HepG2 (cell line): ENCODE measurements around the gene PAN2. TPM values are rescaled to one million over a fixed set of nuclear protein-coding genes. Genes with fewer than 3 reads are reported as not detected.
A peak's percentile ranks its signal among the peaks of the same experiment; 100 is the strongest.

ENCODE experiments used
- ATAC-seq: fragments of 200-7000 bp; cut with Tn5 transposase; 3 replicates; pipeline ENCODE4 v1.9.1; 2020; ENCODE audit warnings: mild to moderate bottlenecking, moderate library complexity
- BruUV-seq: library from RNA; stranded (reverse); fragments of 400-500 nt; replicated peaks from 2 replicates; lab custom pipeline; 2021; lab: Mats Ljungman, UMichigan
- CTCF ChIA-PET: fragments of 300-600 bp; formaldehyde crosslinking; extraction: SDS; loops from one replicate; lab custom pipeline; 2021; ENCODE audit warnings: low total read pairs, inconsistent platforms, low intra/inter-chr PET ratio; lab: Yijun Ruan, JAX
- POLR2A ChIA-PET: fragments of 350-600 bp; sonication (Branson Sonifier 250); formaldehyde crosslinking; loops from one replicate; lab custom pipeline; 2020; ENCODE audit warnings: antibody characterized with exemption, inconsistent platforms; lab: Yijun Ruan, JAX
- DNase-seq: peaks from one replicate; pipeline ENCODE4 v3.0.0-alpha.2; 2015; ENCODE audit warnings: low spot score
- FAIRE-seq: peaks from 3 replicates; lab custom pipeline; 2011; peaks lifted over from hg19 to GRCh38; lab: Jason Lieb, UNC
- H2AFZ ChIP-seq: one replicate; pipeline ENCODE4 v1.6.1; 2011; ENCODE audit warnings: low read length, inconsistent platforms
- H3K27ac ChIP-seq: fragments of 300-600 bp; 3 replicates; pipeline ENCODE4 v1.8.0; 2011; ENCODE audit warnings: mixed run types, mild to moderate bottlenecking, mixed read lengths, low read length, inconsistent platforms; ENCODE audit not compliant: insufficient read depth; ENCODE audit errors: extremely low read length
- H3K27me3 ChIP-seq, 2 experiments: fragments of 200-600 bp in 1 of 2; 2 replicates in 1 of 2; 3 replicates in 1 of 2; pipeline versions ENCODE4 v1.6.0 to v1.8.0; 2011; ENCODE audit warnings: low read length in 2 of 2, mild to moderate bottlenecking in 2 of 2, moderate library complexity in 2 of 2, inconsistent platforms in 1 of 2; ENCODE audit not compliant: insufficient read depth in 2 of 2, control insufficient read depth in 1 of 2
- H3K36me3 ChIP-seq, 2 experiments: fragments of 200-600 bp in 1 of 2; replicated peaks in 1 of 2; 2 replicates in 1 of 2; 3 replicates in 1 of 2; pipeline versions ENCODE4 v1.5.1 to v1.8.0; 2011; ENCODE audit warnings: low read length in 2 of 2, inconsistent platforms in 1 of 2; ENCODE audit not compliant: insufficient read depth in 2 of 2, control insufficient read depth in 1 of 2
- H3K4me1 ChIP-seq: 2 replicates; pipeline ENCODE4 v1.5.1; 2012; ENCODE audit warnings: low read length, inconsistent platforms; ENCODE audit not compliant: insufficient read depth
- H3K4me2 ChIP-seq: 2 replicates; pipeline ENCODE4 v1.6.0; 2011; ENCODE audit warnings: low read depth, low read length, inconsistent platforms
- H3K4me3 ChIP-seq, 3 experiments: fragments of 200-600 bp in 1 of 3; sonication (generic), shearing (Covaris generic) in 1 of 3; replicated peaks in 1 of 3; 2 replicates each; pipeline ENCODE4 v1.5.1; 2011 to 2016; ENCODE audit warnings: low read length in 3 of 3, inconsistent platforms in 2 of 3, low read depth in 2 of 3, mild to moderate bottlenecking in 2 of 3, control low read depth in 1 of 3, mixed read lengths in 1 of 3; ENCODE audit not compliant: insufficient read depth in 1 of 3
- H3K79me2 ChIP-seq: one replicate; pipeline ENCODE4 v1.6.1; 2011; ENCODE audit warnings: low read length, inconsistent platforms; ENCODE audit not compliant: insufficient read depth
- H3K9ac ChIP-seq: 2 replicates; pipeline ENCODE4 v1.6.0; 2011; ENCODE audit warnings: mild to moderate bottlenecking, low read depth, low read length, inconsistent platforms; ENCODE audit not compliant: insufficient read depth
- H3K9me3 ChIP-seq: 2 replicates; pipeline ENCODE4 v1.5.1; 2012; ENCODE audit warnings: mild to moderate bottlenecking, low read length
- H4K20me1 ChIP-seq: 2 replicates; pipeline ENCODE4 v1.6.0; 2011; ENCODE audit warnings: inconsistent platforms, mild to moderate bottlenecking, low read length, moderate library complexity; ENCODE audit not compliant: insufficient read depth
- ARID2 ChIP-seq: sonication (generic); formaldehyde crosslinking; IDR thresholded peaks from 2 replicates; pipeline ENCODE4 v1.8.1; 2022; ENCODE audit warnings: mild to moderate bottlenecking, missing genetic modification reagents, borderline replicate concordance
- CBX1 ChIP-seq: IDR thresholded peaks from one replicate; pipeline ENCODE4 v1.6.1; 2016; ENCODE audit warnings: antibody characterized with exemption, low read depth
- CEBPB ChIP-seq: IDR thresholded peaks from 2 replicates; pipeline ENCODE4 v1.6.1; 2011; ENCODE audit warnings: low read depth, low read length, improper control_type of control experiment, borderline replicate concordance
- HOXD1 ChIP-seq: sonication (generic); formaldehyde crosslinking; IDR thresholded peaks from 2 replicates; pipeline ENCODE4 v1.5.0; 2020; ENCODE audit warnings: missing genetic modification reagents
- RBM39 ChIP-seq: fragments of 200-400 bp; formaldehyde crosslinking; IDR thresholded peaks from one replicate; pipeline ENCODE4 v1.6.1; 2018; ENCODE audit warnings: antibody characterized with exemption, mild to moderate bottlenecking, low read depth, low read length; ENCODE audit not compliant: poor library complexity, severe bottlenecking
- ZNF253 ChIP-seq: sonication (generic); formaldehyde crosslinking; IDR thresholded peaks from 2 replicates; pipeline ENCODE4 v1.8.0; 2022; ENCODE audit warnings: mild to moderate bottlenecking, missing genetic modification reagents, borderline replicate concordance
- WGBS: methylation state at CpG from one replicate; pipeline ENCODE4 v1.1.6; 2017; ENCODE audit warnings: low lambda C conversion rate; 5-methylcytosine and 5-hydroxymethylcytosine counted together
- in situ Hi-C: cut with HindIII; loops from 2 replicates; pipeline ENCODE4 v1.10.0; 2017; ENCODE audit warnings: low pct_unique_long_range_greater_than_20kb; ENCODE audit not compliant: extremely low pct_ligation_motif_present
- intact Hi-C: fragments of 100-400 bp; cut with micrococcal nuclease; formaldehyde crosslinking; loops from one replicate; pipeline ENCODE4 v1.10.0; 2022; ENCODE audit not compliant: unreplicated experiment
- polyA plus RNA-seq, 8 experiments: library from polyadenylated mRNA; depleted of rRNA in 3 of 8; stranded (reverse) in 7 of 8; unstranded in 1 of 8; fragments of >200 nt; fragmentation: Illumina TruSeq in 4 of 8; extraction: Trizol in 4 of 8; gene quantifications; 2 replicates each; pipeline versions ENCODE4 v1.2.1 to v1.2.3, GENCODE V29; 2011 to 2016; ENCODE audit warnings: low read depth in 4 of 8, missing spikeins in 1 of 8, mixed read lengths in 1 of 8; ENCODE audit not compliant: insufficient read depth in 1 of 8
- total RNA-seq, 5 experiments: library from RNA; depleted of rRNA; stranded (reverse); fragments of >200 nt; fragmentation: Illumina TruSeq; extraction: Trizol; gene quantifications; 2 replicates each; pipeline ENCODE4 v1.2.3, GENCODE V29; 2016; ENCODE audit warnings: low read depth in 1 of 5
- TF ChIP-seq, protein P1 (sequence below): sonication (generic); formaldehyde crosslinking; IDR thresholded peaks from 2 replicates; pipeline ENCODE4 v1.5.0; 2020; ENCODE audit warnings: missing genetic modification reagents

PAN2 gene
- total and polyA plus RNA-seq, 2 of the 13 experiments (the other 11 are each of a cell fraction or from before 2014, with no cell fraction given) = 27.2 to 61.1 TPM

DNA sequence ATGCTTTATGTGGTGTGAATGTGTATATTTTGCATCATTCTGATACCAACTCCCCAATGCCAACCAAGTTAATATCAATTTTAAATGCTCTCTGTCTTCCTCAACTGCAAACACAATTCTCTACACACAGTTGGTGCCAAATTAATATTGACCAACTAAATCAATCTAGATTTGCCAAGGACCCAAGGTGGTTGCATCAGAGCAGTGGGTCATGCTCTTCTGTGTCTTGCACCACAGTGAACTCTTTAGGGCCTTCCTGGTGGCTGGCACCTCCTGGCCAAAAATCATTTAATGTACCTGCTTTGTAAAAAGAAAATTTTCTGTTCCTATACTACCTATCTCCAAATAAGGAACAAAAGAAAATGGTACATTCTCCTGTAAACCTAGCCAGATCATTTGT is 53.0 kb downstream of the PAN2 start:
- ATAC-seq (no peak), DNase-seq (no peak), FAIRE-seq (no peak)
- no peaks in the 10 kb centered on the region for H3K79me2 ChIP-seq
- ChIA-PET POLR2A (interaction anchor here (0.8 kb wide), 1 partner anchor 14 kb away, joined by 3 read pairs; no protein-coding TSS in a partner anchor), CTCF (no interaction called here)
- BruUV-seq = no TSS peak
- no peak overlapping the region for H3K4me2 ChIP-seq
- peaks cover 15 to 70% of the 10 kb centered on the region in 2 experiments for H3K36me3 ChIP-seq
- no peak overlapping the region for H3K4me3 ChIP-seq
- intact Hi-C loops (no loop called here), in situ Hi-C loops (no loop called here)
- no peaks in the 10 kb centered on the region for H4K20me1 ChIP-seq
- H3K9ac ChIP-seq = no peak overlapping the region
- no peaks in the 10 kb centered on the region for H3K27me3 ChIP-seq
- H3K4me1 ChIP-seq = peaks cover 4% of the 10 kb centered on the region
- H3K9me3 ChIP-seq = no peaks in the 10 kb centered on the region
- TF ChIP-seq CEBPB (peak; percentile 28; the same call in 1 of the 2 replicates), ZNF253 (no peak), ARID2 (no peak)
- TF ChIP-seq, protein P1, sequence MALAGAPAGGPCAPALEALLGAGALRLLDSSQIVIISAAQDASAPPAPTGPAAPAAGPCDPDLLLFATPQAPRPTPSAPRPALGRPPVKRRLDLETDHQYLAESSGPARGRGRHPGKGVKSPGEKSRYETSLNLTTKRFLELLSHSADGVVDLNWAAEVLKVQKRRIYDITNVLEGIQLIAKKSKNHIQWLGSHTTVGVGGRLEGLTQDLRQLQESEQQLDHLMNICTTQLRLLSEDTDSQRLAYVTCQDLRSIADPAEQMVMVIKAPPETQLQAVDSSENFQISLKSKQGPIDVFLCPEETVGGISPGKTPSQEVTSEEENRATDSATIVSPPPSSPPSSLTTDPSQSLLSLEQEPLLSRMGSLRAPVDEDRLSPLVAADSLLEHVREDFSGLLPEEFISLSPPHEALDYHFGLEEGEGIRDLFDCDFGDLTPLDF (CRISPR knock-in tag) = no peak
- no peak overlapping the region for H3K27ac ChIP-seq
- H2AFZ ChIP-seq = no peak overlapping the region

DNA sequence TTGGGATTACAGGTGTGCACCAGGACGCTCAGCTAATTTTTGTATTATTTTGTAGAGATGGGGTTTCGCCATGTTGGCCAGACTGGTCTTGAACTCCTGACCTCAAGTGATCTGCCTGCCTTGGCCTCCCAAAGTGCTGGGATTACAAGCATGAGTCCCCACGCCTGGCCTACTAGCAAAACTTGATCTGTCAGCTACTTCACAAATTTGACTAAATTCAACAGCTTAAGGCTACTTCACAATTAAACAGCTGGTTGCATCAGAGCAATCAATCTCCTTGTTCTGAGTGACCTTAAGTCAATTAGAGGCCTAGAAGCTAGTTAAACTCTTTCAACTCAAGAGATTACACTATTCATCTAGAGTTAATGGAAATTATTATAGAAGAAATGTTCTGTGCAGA is 54.9 kb downstream of the PAN2 start:
- BruUV-seq = no TSS peak
- TF ChIP-seq HOXD1 (CRISPR knock-in tag) (no peak), RBM39 (no peak), CBX1 (no peak)
- Histone ChIP-seq H3K4me3 (no peak overlapping the region), H3K9ac (no peak overlapping the region), H3K36me3 (peaks cover 30 to 74% of the 10 kb centered on the region in 2 experiments), H3K79me2 (no peaks in the 10 kb centered on the region), H2AFZ (no peak overlapping the region), H3K4me1 (no peaks in the 10 kb centered on the region), H4K20me1 (no peaks in the 10 kb centered on the region), H3K27me3 (no peaks in the 10 kb centered on the region), H3K27ac (no peak overlapping the region), H3K9me3 (no peaks in the 10 kb centered on the region), H3K4me2 (no peak overlapping the region)
- ChIA-PET POLR2A (interaction anchor here (0.8 kb wide), 1 partner anchor 45 kb away, joined by 3 read pairs; no protein-coding TSS in a partner anchor), CTCF (no interaction called here)
- FAIRE-seq (no peak), DNase-seq (no peak), ATAC-seq (no peak)
- WGBS = 97% methylated on average over 3 of the region's 3 CpGs
- in situ Hi-C loops (no loop called here), intact Hi-C loops (no loop called here)
